ENCODE measurements around the gene CCR7.

CCR7 gene

DNA sequence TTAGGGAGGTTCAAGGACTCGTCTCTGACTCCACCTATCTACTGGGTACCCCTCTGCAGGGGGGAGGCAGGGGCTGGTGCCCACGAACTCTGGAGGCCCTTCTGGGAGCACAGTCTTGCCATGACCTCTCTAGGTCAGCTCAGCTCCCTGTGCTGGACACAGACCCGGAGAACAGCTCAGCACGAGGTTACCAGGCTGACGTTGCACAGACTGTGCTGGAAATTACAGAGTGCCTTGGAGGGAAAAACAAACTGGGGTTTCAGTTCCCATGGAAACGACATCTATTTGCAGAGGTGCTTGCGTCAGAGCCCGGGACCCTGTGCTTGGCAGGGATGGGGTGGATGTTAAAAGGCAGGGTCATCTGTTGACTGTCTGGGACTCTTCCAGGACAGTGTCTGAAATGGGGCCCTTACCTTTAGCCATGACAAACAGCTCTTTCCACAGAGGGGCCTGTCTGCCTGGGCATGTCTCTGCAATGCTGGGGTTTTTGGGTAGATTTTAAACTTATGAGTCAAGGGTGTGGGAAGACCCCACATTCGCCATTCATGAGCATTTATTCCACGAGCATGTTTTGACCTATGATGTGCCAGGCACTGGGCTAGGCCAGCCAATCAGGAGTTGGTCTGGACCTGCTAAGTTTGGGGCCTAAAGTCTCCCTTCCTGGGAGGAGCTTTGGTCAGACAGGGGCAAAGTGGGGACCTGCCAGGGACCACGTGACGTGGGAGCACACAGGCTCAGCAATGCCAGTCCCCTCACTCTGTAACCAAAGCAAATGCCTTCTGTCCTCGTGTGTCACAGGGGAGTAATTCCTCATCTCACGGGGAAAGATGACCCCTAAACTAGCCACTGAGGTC is 22.5 kb downstream of the CCR7 start:
- peak overlapping the region; percentile 87 for H3K9ac ChIP-seq (ENCODE audit: low read length)
- peak; percentile 92 for DNase-seq (ENCODE audit: low read depth)

DNA sequence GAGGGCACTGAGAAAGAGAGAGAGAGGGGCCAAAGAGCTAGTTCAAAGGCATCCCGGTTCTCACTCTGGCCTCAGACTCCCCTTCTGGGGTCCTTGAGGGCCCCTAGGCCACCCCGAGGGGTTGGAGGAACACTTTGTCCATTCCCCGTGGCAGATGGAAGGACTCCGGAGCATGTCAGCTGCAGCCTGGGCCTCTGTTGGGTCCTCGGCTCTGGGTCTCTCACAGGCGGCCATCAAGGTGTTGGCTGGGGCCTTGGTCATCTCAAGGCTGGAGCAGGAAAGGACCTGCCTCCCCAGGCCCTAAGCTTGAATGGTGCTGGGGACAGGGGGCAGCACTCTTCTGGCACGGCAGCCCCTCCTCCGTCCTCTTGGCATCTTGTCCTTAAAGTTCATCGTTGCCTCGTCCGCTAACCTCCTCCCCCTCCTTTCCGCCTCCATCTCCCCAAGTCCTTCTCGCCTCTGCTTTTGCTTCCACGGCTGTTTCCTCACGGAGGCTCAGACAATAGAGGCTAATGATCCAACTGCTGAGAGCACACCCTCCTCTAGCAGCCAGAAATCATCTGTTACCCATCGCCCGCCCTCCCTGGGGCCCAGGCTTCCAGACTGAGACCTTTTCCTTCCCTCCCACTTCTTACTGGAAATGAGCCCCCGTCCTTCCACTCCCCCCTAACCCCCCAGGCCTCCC is 23.3 kb downstream of the CCR7 start:
- H3K9me3 ChIP-seq (ENCODE audit: control insufficient read depth, low read length) = no peaks in the 10 kb centered on the region
- no peaks in the 10 kb centered on the region for H3K27me3 ChIP-seq (replicated peaks; ENCODE audit: control insufficient read depth, insufficient read depth, low read length)
- no peak for DNase-seq (ENCODE audit: low read depth)
- peaks cover 43% of the 10 kb centered on the region for H3K4me1 ChIP-seq (ENCODE audit: control insufficient read depth, insufficient read depth, low read length)
- H3K9ac ChIP-seq (ENCODE audit: low read length) = peak overlapping the region; percentile 87
- H3K36me3 ChIP-seq (ENCODE audit: control insufficient read depth, insufficient read depth, low read length, severe bottlenecking) = no peaks in the 10 kb centered on the region
- H3K4me3 ChIP-seq (ENCODE audit: low read length) = no peak overlapping the region

More for the DNA sequence above, 22.5 kb downstream of the CCR7 start:
- Histone ChIP-seq H3K4me1 (ENCODE audit: control insufficient read depth, insufficient read depth, low read length) (peaks cover 46% of the 10 kb centered on the region), H3K36me3 (ENCODE audit: control insufficient read depth, insufficient read depth, low read length, severe bottlenecking) (no peaks in the 10 kb centered on the region), H3K4me3 (ENCODE audit: low read length) (no peak overlapping the region), H3K9me3 (ENCODE audit: control insufficient read depth, low read length) (no peaks in the 10 kb centered on the region), H3K27me3 (replicated peaks; ENCODE audit: control insufficient read depth, insufficient read depth, low read length) (no peaks in the 10 kb centered on the region)

DNA sequence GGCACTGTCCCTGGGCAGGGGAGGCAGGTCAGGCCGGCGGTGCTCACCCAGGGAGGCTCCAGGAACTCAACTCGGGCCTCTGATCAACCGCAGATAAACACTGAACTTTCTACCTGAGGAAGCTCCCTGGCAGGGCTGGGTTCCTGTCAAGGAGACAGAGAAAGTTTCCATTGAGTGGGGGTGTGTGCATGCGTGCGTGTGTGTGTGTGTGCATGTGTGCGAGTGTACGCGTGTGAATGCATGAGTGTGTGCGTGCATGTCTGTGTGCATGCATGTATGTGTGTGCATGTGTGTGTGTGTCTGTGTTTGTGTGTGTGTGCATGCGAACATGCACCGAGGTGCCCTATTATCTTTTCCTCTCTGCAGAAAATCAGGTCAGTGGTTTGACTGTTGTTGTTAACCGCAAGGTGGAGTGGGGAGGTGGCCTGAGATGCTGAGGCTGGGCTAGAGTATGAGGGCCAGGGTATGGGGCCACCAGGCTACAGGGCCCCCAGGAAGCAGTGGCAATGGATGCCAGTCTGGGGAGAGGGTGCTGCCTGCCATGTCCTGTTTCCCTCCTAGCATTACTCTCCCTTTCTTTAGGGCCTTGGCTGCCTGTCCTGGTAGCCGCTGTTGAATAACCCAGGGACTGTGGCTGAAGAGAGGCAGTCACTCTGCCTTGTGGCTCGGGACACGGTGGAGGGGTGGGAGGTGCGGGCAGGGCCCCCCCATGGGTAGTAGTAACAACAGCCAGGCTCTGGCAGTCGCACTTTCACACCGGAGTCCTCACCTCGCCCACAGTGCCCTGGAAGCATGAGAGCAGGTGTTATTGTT is 24.0 kb downstream of the CCR7 start:
- Histone ChIP-seq H3K4me1 (ENCODE audit: control insufficient read depth, insufficient read depth, low read length) (peaks cover 51% of the 10 kb centered on the region), H3K9ac (ENCODE audit: low read length) (peak overlapping the region; percentile 87), H3K9me3 (ENCODE audit: control insufficient read depth, low read length) (no peaks in the 10 kb centered on the region), H3K36me3 (ENCODE audit: control insufficient read depth, insufficient read depth, low read length, severe bottlenecking) (no peaks in the 10 kb centered on the region), H3K4me3 (ENCODE audit: low read length) (no peak overlapping the region), H3K27me3 (replicated peaks; ENCODE audit: control insufficient read depth, insufficient read depth, low read length) (no peaks in the 10 kb centered on the region)
- no peak for DNase-seq (ENCODE audit: low read depth)

DNA sequence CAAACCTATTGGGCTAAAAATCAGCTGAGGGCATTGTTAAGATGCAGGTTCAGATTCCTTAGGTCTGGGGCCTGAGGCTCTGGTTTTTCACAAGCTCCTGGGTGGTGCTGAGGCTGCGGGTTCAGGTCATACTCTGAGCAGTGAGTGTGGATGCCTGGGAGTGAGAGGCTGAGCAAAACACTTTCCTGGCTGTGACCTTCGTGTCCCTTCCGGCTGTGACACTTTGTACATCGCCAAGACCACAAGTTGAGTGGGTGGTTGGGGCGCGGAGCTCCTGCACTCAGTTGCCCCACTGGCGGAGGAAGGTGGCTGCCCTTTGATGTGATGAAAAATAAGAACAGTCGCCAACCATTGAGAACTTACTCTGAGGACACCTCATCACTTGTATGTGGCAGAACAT is 24.8 kb downstream of the CCR7 start:
- DNase-seq (ENCODE audit: low read depth) = no peak
- Histone ChIP-seq H3K9ac (ENCODE audit: low read length) (no peak overlapping the region), H3K4me3 (ENCODE audit: low read length) (no peak overlapping the region), H3K4me1 (ENCODE audit: control insufficient read depth, insufficient read depth, low read length) (peaks cover 58% of the 10 kb centered on the region), H3K9me3 (ENCODE audit: control insufficient read depth, low read length) (no peaks in the 10 kb centered on the region), H3K36me3 (ENCODE audit: control insufficient read depth, insufficient read depth, low read length, severe bottlenecking) (no peaks in the 10 kb centered on the region), H3K27me3 (replicated peaks; ENCODE audit: control insufficient read depth, insufficient read depth, low read length) (no peaks in the 10 kb centered on the region)

- Histone ChIP-seq H3K27me3 (replicated peaks; ENCODE audit: control insufficient read depth, insufficient read depth, low read length) (no peaks in the 10 kb centered on the region), H3K4me1 (ENCODE audit: control insufficient read depth, insufficient read depth, low read length) (peaks cover 58% of the 10 kb centered on the region), H3K9ac (ENCODE audit: low read length) (no peak overlapping the region), H3K36me3 (ENCODE audit: control insufficient read depth, insufficient read depth, low read length, severe bottlenecking) (no peaks in the 10 kb centered on the region), H3K4me3 (ENCODE audit: low read length) (no peak overlapping the region), H3K9me3 (ENCODE audit: control insufficient read depth, low read length) (no peaks in the 10 kb centered on the region)
- DNase-seq (ENCODE audit: low read depth) = no peak
These were observed 25.4 kb downstream of the CCR7 start for GRCh38 chr17:40539711-40540411.

DNA sequence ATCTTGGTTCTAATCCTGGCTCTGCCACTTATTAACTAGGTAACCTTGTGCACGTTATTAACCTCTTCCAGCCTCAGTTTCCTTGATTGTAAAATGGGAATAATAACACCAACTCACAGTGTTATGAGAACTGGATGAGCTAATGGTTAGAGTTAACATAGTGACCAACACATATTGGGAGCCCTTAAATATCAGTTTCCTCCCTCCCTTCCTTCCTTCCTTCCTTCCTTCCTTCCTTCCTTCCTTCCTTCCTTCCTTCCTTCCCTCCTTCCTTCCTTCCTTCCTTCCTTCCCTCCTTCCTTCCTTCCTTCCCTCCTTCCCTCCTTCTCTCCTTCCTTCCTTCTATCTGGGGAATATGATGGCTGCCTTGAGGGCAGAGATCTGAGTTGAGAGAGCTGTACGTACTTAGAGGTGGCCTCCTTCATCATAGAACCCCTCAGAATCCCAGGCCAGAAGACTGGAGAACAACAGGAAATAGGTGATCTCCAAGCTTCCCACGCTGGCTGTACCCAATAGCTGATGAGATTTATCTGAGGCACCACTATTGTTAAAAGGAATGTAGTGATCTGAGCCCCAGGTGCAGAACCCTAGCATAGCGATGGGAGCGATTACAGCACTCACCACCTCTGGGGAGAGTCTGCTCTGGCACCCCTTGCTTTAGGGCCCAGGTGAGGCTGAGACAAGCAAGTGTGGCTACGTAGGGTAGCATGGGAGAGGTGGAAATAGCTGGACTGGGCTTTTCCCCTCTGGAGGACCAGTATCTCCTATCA is 26.2 kb downstream of the CCR7 start:
- no peaks in the 10 kb centered on the region for H3K36me3 ChIP-seq (ENCODE audit: control insufficient read depth, insufficient read depth, low read length, severe bottlenecking)
- no peak overlapping the region for H3K9ac ChIP-seq (ENCODE audit: low read length)
- DNase-seq (ENCODE audit: low read depth) = no peak
- no peaks in the 10 kb centered on the region for H3K9me3 ChIP-seq (ENCODE audit: control insufficient read depth, low read length)
- peaks cover 64% of the 10 kb centered on the region for H3K4me1 ChIP-seq (ENCODE audit: control insufficient read depth, insufficient read depth, low read length)
- no peaks in the 10 kb centered on the region for H3K27me3 ChIP-seq (replicated peaks; ENCODE audit: control insufficient read depth, insufficient read depth, low read length)
- H3K4me3 ChIP-seq (ENCODE audit: low read length) = no peak overlapping the region

DNA sequence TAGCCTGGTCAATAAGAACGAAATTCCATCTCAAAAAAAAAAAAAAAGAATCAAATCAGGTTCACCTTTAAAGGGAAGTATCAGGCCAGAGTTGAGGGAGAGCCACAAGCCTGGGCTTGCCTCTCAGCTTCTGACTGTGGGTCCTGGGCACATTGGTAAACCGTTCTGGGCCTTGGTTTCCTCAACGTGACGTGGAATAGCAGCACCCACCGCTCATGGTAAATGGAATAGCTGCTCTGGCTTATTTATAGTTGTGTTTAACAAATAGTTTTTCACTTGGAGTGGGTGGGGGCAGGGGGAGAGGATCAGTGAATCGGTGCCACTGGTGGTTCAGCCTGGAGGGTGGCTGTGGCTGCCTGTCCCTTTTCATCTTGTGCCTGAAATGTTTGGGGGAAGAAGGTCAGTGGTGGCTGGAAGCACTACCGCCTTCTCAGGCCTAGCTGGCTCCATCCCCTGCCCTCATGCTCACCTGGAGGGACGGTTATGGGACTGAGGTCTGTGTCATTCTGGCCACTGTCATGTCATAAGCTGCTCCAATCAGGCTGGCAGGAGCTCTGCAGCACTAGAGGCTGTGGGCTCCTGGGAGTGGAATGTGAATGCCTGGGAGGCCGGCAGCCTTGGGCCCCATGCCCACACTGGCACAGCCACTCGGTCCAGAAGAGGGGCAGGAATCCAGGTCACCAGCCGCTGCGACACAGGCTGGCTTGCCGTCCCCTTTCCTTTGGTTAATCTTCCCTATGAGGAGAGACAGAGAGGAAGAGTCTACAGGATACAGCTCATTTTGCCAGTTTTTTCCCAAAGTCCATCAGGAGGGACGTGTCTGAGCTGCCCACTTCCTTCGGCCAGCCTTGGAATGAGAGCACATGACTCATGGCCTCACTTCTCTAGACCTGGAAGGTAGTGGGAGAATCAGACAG is 27.0 kb downstream of the CCR7 start:
- Histone ChIP-seq H3K36me3 (ENCODE audit: control insufficient read depth, insufficient read depth, low read length, severe bottlenecking) (no peaks in the 10 kb centered on the region), H3K4me3 (ENCODE audit: low read length) (no peak overlapping the region), H3K27me3 (replicated peaks; ENCODE audit: control insufficient read depth, insufficient read depth, low read length) (no peaks in the 10 kb centered on the region), H3K4me1 (ENCODE audit: control insufficient read depth, insufficient read depth, low read length) (peaks cover 66% of the 10 kb centered on the region), H3K9me3 (ENCODE audit: control insufficient read depth, low read length) (no peaks in the 10 kb centered on the region), H3K9ac (ENCODE audit: low read length) (no peak overlapping the region)
- peak; percentile 35 for DNase-seq (ENCODE audit: low read depth)

GRCh38 chr17:40536295-40537171 is 28.7 kb downstream of the CCR7 start:
- H3K4me1 ChIP-seq (ENCODE audit: control insufficient read depth, insufficient read depth, low read length) = peaks cover 63% of the 10 kb centered on the region
- peak overlapping the region; percentile 75 for H3K9ac ChIP-seq (ENCODE audit: low read length)
- no peaks in the 10 kb centered on the region for H3K9me3 ChIP-seq (ENCODE audit: control insufficient read depth, low read length)
- peak overlapping the region; percentile 21 for H3K4me3 ChIP-seq (ENCODE audit: low read length)
- no peaks in the 10 kb centered on the region for H3K27me3 ChIP-seq (replicated peaks; ENCODE audit: control insufficient read depth, insufficient read depth, low read length)
- H3K36me3 ChIP-seq (ENCODE audit: control insufficient read depth, insufficient read depth, low read length, severe bottlenecking) = no peaks in the 10 kb centered on the region
- peak; percentile 78 for DNase-seq (ENCODE audit: low read depth)

GRCh38 chr17:40535924-40536294 is 29.4 kb downstream of the CCR7 start:
- peaks cover 56% of the 10 kb centered on the region for H3K4me1 ChIP-seq (ENCODE audit: control insufficient read depth, insufficient read depth, low read length)
- DNase-seq (ENCODE audit: low read depth) = no peak
- no peaks in the 10 kb centered on the region for H3K36me3 ChIP-seq (ENCODE audit: control insufficient read depth, insufficient read depth, low read length, severe bottlenecking)
- no peaks in the 10 kb centered on the region for H3K27me3 ChIP-seq (replicated peaks; ENCODE audit: control insufficient read depth, insufficient read depth, low read length)
- H3K9ac ChIP-seq (ENCODE audit: low read length) = peak overlapping the region; percentile 75
- no peak overlapping the region for H3K4me3 ChIP-seq (ENCODE audit: low read length)
- no peaks in the 10 kb centered on the region for H3K9me3 ChIP-seq (ENCODE audit: control insufficient read depth, low read length)
